ENCODE measurements around the gene C4orf50. TPM values are rescaled to one million over a fixed set of nuclear protein-coding genes. Genes with fewer than 3 reads are reported as not detected.
A peak's percentile ranks its signal among the peaks of the same experiment; 100 is the strongest.

C4orf50 gene
- total and polyA plus RNA-seq, 2 of the 13 experiments (the other 11 are each of a cell fraction or from before 2014, with no cell fraction given) = not detected

DNA sequence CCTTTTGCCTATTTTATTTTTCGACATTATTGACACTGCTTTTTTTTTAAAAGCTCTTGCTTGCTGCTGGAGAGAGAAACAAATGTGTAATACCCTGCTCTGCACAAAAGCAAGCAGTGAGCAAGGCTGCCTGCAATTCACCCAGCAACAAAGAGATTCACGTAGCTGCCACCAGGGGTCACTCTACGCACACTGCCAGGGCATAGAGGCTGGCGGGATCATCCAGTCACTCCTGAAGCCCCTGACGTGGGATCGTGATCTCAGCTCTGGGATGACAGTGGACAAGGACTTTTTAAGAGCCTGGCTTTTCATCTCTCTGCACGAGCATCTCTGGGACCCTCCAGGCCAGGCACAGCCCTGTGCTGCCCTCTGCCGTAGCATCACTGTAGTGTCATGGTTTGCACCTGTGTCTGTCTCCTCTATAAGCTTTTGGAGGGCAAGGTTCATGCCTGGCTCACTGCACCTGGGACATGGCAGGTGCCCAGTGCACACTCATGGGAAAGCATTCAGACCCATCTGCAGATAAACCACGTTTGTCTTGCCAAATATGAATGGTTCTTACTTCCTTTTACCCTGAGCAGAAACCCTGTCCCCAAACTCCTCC, 19.8 kb downstream of the C4orf50 start:
- Histone ChIP-seq H3K27ac (ENCODE audit: extremely low read length, insufficient read depth, low read length) (no peak overlapping the region), H3K9me3 (ENCODE audit: low read length) (no peaks in the 10 kb centered on the region; the same call in 1 of the 2 replicates), H4K20me1 (ENCODE audit: insufficient read depth, low read length) (no peaks in the 10 kb centered on the region), H3K36me3 (replicated peaks in 1 of 2; ENCODE audit: control insufficient read depth in 1 of 2, insufficient read depth in 2 of 2, low read length in 2 of 2) (no peaks in the 10 kb centered on the region), H2AFZ (ENCODE audit: low read length) (no peak overlapping the region), H3K4me3 (replicated peaks in 1 of 3; ENCODE audit: insufficient read depth in 1 of 3, low read depth in 2 of 3, low read length in 3 of 3) (no peak overlapping the region), H3K4me1 (ENCODE audit: insufficient read depth, low read length) (no peaks in the 10 kb centered on the region), H3K79me2 (ENCODE audit: insufficient read depth, low read length) (no peaks in the 10 kb centered on the region), H3K4me2 (ENCODE audit: low read depth, low read length) (no peak overlapping the region), H3K9ac (ENCODE audit: insufficient read depth, low read depth, low read length) (no peak overlapping the region), H3K27me3 (ENCODE audit: control insufficient read depth in 1 of 2, insufficient read depth in 2 of 2, low read length in 2 of 2) (peaks cover 6 to 42% of the 10 kb centered on the region in 2 experiments; a peak in 4 of 5 replicates)
- intact Hi-C loops (cut with micrococcal nuclease; ENCODE audit: unreplicated experiment) = loop anchor here (1.0 to 10.0 kb wide), 2 partner anchors 89 to 196 kb away; no protein-coding TSS in a partner anchor
- peak; percentile 50 for DNase-seq (ENCODE audit: low spot score)
- 2% methylated on average over 9 of the region's 9 CpGs for WGBS (ENCODE audit: low lambda C conversion rate)
- peak; percentile 63 for FAIRE-seq
- CTCF ChIA-PET (ENCODE audit: low intra/inter-chr PET ratio, low total read pairs) = interaction anchor here (0.8 to 4.0 kb wide), 4 partner anchors 21 to 194 kb away, joined by 3 to 35 read pairs (median 5); no protein-coding TSS in a partner anchor
- ATAC-seq = peak; percentile 91
- no TSS peak for BruUV-seq (replicated peaks)
- POLR2A ChIA-PET = no interaction called here
- in situ Hi-C loops (cut with HindIII; ENCODE audit: extremely low pct_ligation_motif_present, low pct_unique_long_range_greater_than_20kb) = loop anchor here (5.0 kb wide), 1 partner anchor 89 kb away; no protein-coding TSS in a partner anchor
- TF ChIP-seq SMC3 (IDR thresholded peaks at IDR 0.05; ENCODE audit: low read length) = peak; percentile 73
- peak; percentile 51 for TF ChIP-seq XRCC5 (optimal IDR thresholded peaks at IDR 0.05; ENCODE audit: low read length)
- TF ChIP-seq, protein P1, sequence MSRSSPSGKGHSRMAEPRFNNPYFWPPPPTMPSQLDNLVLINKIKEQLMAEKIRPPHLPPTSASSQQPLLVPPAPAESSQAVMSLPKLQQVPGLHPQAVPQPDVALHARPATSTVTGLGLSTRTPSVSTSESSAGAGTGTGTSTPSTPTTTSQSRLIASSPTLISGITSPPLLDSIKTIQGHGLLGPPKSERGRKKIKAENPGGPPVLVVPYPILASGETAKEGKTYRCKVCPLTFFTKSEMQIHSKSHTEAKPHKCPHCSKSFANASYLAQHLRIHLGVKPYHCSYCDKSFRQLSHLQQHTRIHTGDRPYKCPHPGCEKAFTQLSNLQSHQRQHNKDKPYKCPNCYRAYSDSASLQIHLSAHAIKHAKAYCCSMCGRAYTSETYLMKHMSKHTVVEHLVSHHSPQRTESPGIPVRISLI (CRISPR knock-in tag; IDR thresholded peaks at IDR 0.05; ENCODE audit: borderline replicate concordance) = no peak
- TF ChIP-seq RFX5 (IDR thresholded peaks at IDR 0.05; ENCODE audit: low read depth, low read length) = peak; percentile 86
- TF ChIP-seq HOXA9 (CRISPR knock-in tag; IDR thresholded peaks at IDR 0.05; ENCODE audit: borderline replicate concordance) = no peak
- TF ChIP-seq, protein P2, sequence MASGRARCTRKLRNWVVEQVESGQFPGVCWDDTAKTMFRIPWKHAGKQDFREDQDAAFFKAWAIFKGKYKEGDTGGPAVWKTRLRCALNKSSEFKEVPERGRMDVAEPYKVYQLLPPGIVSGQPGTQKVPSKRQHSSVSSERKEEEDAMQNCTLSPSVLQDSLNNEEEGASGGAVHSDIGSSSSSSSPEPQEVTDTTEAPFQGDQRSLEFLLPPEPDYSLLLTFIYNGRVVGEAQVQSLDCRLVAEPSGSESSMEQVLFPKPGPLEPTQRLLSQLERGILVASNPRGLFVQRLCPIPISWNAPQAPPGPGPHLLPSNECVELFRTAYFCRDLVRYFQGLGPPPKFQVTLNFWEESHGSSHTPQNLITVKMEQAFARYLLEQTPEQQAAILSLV (CRISPR knock-in tag; IDR thresholded peaks at IDR 0.05; ENCODE audit: borderline replicate concordance) = no peak
- TF ChIP-seq, protein P3, sequence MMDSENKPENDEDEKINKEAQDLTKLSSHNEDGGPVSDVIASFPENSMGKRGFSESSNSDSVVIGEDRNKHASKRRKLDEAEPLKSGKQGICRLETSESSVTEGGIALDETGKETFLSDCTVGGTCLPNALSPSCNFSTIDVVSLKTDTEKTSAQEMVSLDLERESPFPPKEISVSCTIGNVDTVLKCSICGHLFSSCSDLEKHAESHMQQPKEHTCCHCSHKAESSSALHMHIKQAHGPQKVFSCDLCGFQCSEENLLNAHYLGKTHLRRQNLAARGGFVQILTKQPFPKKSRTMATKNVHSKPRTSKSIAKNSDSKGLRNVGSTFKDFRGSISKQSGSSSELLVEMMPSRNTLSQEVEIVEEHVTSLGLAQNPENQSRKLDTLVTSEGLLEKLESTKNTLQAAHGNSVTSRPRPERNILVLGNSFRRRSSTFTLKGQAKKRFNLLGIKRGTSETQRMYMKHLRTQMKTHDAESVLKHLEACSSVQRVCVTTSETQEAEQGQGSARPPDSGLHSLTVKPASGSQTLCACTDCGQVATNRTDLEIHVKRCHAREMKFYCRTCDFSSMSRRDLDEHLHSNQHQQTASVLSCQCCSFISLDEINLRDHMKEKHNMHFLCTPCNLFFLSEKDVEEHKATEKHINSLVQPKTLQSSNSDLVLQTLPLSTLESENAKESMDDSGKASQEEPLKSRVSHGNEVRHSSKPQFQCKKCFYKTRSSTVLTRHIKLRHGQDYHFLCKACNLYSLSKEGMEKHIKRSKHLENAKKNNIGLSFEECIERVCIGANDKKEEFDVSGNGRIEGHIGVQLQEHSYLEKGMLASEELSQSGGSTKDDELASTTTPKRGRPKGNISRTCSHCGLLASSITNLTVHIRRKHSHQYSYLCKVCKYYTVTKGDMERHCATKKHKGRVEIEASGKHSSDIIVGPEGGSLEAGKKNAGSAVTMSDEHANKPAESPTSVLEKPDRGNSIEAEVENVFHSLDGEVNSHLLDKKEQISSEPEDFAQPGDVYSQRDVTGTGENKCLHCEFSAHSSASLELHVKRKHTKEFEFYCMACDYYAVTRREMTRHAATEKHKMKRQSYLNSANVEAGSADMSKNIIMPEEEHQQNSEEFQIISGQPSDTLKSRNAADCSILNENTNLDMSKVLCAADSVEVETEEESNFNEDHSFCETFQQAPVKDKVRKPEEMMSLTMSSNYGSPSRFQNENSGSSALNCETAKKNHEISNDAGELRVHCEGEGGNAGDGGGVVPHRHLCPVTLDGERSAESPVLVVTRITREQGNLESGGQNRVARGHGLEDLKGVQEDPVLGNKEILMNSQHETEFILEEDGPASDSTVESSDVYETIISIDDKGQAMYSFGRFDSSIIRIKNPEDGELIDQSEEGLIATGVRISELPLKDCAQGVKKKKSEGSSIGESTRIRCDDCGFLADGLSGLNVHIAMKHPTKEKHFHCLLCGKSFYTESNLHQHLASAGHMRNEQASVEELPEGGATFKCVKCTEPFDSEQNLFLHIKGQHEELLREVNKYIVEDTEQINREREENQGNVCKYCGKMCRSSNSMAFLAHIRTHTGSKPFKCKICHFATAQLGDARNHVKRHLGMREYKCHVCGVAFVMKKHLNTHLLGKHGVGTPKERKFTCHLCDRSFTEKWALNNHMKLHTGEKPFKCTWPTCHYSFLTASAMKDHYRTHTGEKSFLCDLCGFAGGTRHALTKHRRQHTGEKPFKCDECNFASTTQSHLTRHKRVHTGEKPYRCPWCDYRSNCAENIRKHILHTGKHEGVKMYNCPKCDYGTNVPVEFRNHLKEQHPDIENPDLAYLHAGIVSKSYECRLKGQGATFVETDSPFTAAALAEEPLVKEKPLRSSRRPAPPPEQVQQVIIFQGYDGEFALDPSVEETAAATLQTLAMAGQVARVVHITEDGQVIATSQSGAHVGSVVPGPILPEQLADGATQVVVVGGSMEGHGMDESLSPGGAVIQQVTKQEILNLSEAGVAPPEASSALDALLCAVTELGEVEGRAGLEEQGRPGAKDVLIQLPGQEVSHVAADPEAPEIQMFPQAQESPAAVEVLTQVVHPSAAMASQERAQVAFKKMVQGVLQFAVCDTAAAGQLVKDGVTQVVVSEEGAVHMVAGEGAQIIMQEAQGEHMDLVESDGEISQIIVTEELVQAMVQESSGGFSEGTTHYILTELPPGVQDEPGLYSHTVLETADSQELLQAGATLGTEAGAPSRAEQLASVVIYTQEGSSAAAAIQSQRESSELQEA (CRISPR knock-in tag; IDR thresholded peaks at IDR 0.05; ENCODE audit: not compliant biosample characterization) = peak; percentile 29
- TF ChIP-seq DNMT1 (CRISPR knock-in tag; IDR thresholded peaks at IDR 0.05) = no peak
- no peak for TF ChIP-seq TOE1 (CRISPR knock-in tag; IDR thresholded peaks at IDR 0.05)
- TF ChIP-seq, protein P4, sequence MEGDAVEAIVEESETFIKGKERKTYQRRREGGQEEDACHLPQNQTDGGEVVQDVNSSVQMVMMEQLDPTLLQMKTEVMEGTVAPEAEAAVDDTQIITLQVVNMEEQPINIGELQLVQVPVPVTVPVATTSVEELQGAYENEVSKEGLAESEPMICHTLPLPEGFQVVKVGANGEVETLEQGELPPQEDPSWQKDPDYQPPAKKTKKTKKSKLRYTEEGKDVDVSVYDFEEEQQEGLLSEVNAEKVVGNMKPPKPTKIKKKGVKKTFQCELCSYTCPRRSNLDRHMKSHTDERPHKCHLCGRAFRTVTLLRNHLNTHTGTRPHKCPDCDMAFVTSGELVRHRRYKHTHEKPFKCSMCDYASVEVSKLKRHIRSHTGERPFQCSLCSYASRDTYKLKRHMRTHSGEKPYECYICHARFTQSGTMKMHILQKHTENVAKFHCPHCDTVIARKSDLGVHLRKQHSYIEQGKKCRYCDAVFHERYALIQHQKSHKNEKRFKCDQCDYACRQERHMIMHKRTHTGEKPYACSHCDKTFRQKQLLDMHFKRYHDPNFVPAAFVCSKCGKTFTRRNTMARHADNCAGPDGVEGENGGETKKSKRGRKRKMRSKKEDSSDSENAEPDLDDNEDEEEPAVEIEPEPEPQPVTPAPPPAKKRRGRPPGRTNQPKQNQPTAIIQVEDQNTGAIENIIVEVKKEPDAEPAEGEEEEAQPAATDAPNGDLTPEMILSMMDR (CRISPR knock-in tag; IDR thresholded peaks at IDR 0.05) = peak; percentile 92
- 0 out of 2 replicates have a peak, but pooled peaks have one; percentile 36 for TF ChIP-seq MIER2 (CRISPR knock-in tag; IDR thresholded peaks at IDR 0.05)

All from HepG2 (cell line).